Stimulated activated CD4-positive, alpha-beta T cell treated with anti-CD3 and anti-CD28 coated beads, Interleukin-2, amount 100 ng/mL, for 24 hours (primary cell): ENCODE results near the gene MPPE1.
"Not testable (repeated sequence)": the region's sequence is repeated elsewhere in the genome, so short reads cannot be mapped to it uniquely, and the experiment has no call there.

Source experiments
- DNase-seq, 2 donors: peaks; one replicate each; pipeline ENCODE4 v3.0.0-alpha.2; 2020

MPPE1 gene

GRCh38 chr18:11883153-11883552 is 25.0 kb downstream of the MPPE1 start:
- no peak for DNase-seq

GRCh38 chr18:11882636-11883035 is 25.5 kb downstream of the MPPE1 start:
- no peak for DNase-seq

- DNase-seq, result no peak
Observed at GRCh38 chr18:11880586-11881304, 27.4 kb downstream of the MPPE1 start.

GRCh38 chr18:11877497-11878135 is 30.5 kb downstream of the MPPE1 start:
- no peak for DNase-seq

GRCh38 chr18:11874676-11875075 is 33.4 kb downstream of the MPPE1 start:
- no peak for DNase-seq

GRCh38 chr18:11873670-11874340 is 34.3 kb downstream of the MPPE1 start:
- DNase-seq, result no peak

GRCh38 chr18:11872479-11873136 is 35.5 kb downstream of the MPPE1 start:
- DNase-seq, result no peak

- DNase-seq, result no peak
Observed at GRCh38 chr18:11871501-11871900, 36.6 kb downstream of the MPPE1 start.

GRCh38 chr18:11868230-11868629 is 39.9 kb downstream of the MPPE1 start:
- DNase-seq, result no peak

- no peak for DNase-seq
Observed at GRCh38 chr18:11866764-11867163, 41.4 kb downstream of the MPPE1 start.

GRCh38 chr18:11866329-11866728 is 41.8 kb downstream of the MPPE1 start:
- DNase-seq, result no peak

- DNase-seq, result no peak
Observed at GRCh38 chr18:11865071-11865470, 43.0 kb downstream of the MPPE1 start.

- no peak for DNase-seq
Observed at GRCh38 chr18:11864471-11864870, 43.6 kb downstream of the MPPE1 start.

- DNase-seq, result no peak
Observed at GRCh38 chr18:11862468-11863137, 45.5 kb downstream of the MPPE1 start.

GRCh38 chr18:11861583-11862288 is 46.4 kb downstream of the MPPE1 start:
- DNase-seq, result no peak

GRCh38 chr18:11860594-11861450 is 47.3 kb downstream of the MPPE1 start:
- no peak for DNase-seq

GRCh38 chr18:11859903-11860407 is 48.2 kb downstream of the MPPE1 start:
- no peak for DNase-seq

- no peak for DNase-seq
Observed at GRCh38 chr18:11859282-11859830, 48.8 kb downstream of the MPPE1 start.

- DNase-seq, result no peak
Observed at GRCh38 chr18:11857177-11857887, 50.8 kb downstream of the MPPE1 start.

- DNase-seq, result not testable (repeated sequence)
Observed at GRCh38 chr18:11854554-11854953, 53.6 kb downstream of the MPPE1 start.
